Activated gamma-delta T cell treated with Interleukin-2 at 50 U/mL for 16 hours (primary cell): ENCODE data around the gene ASB1.

Source experiments
- DNase-seq: peaks from one replicate; pipeline ENCODE4 v3.0.0-alpha.2; 2020

The ASB1 gene

GRCh38 chr2:238426568-238427434, at the start of gene ASB1:
ASB1 (plus strand) TSS chr2:238426927; CDS start chr2:238427071, 144 bp downstream.
- peak; percentile 87 for DNase-seq

GRCh38 chr2:238378230-238379095, 48.3 kb upstream of the ASB1 start:
- no peak for DNase-seq

GRCh38 chr2:238379096-238379810, 47.5 kb upstream of the ASB1 start:
- DNase-seq, result peak; percentile 17

GRCh38 chr2:238380336-238380735, 46.4 kb upstream of the ASB1 start:
- no peak for DNase-seq

GRCh38 chr2:238380785-238381184, 45.9 kb upstream of the ASB1 start:
- no peak for DNase-seq

- DNase-seq, result no peak
These were observed 45.2 kb upstream of the ASB1 start for GRCh38 chr2:238381341-238382115.

GRCh38 chr2:238382381-238382781, 44.3 kb upstream of the ASB1 start:
- DNase-seq, result no peak

- DNase-seq, result no peak
These were observed 43.6 kb upstream of the ASB1 start for GRCh38 chr2:238383135-238383534.

GRCh38 chr2:238383743-238384380, 42.9 kb upstream of the ASB1 start:
- DNase-seq, result no peak

GRCh38 chr2:238387332-238387731, 39.4 kb upstream of the ASB1 start:
- DNase-seq, result no peak

GRCh38 chr2:238388794-238389193, 37.9 kb upstream of the ASB1 start:
- no peak for DNase-seq

GRCh38 chr2:238389988-238390589, 36.6 kb upstream of the ASB1 start:
- no peak for DNase-seq

- no peak for DNase-seq
These were observed 35.6 kb upstream of the ASB1 start for GRCh38 chr2:238391042-238391689.

- DNase-seq, result no peak
These were observed 30.1 kb upstream of the ASB1 start for GRCh38 chr2:238396663-238397062.

- DNase-seq, result no peak
These were observed 29.4 kb upstream of the ASB1 start for GRCh38 chr2:238397356-238397755.

GRCh38 chr2:238398577-238398976, 28.1 kb upstream of the ASB1 start:
- no peak for DNase-seq

GRCh38 chr2:238399094-238399493, 27.6 kb upstream of the ASB1 start:
- DNase-seq, result no peak

- no peak for DNase-seq
These were observed 25.2 kb upstream of the ASB1 start for GRCh38 chr2:238401551-238401950.

- DNase-seq, result no peak
These were observed 22.9 kb upstream of the ASB1 start for GRCh38 chr2:238403632-238404405.
